ENCODE data around the gene EXOC4.

EXOC4 gene

DNA sequence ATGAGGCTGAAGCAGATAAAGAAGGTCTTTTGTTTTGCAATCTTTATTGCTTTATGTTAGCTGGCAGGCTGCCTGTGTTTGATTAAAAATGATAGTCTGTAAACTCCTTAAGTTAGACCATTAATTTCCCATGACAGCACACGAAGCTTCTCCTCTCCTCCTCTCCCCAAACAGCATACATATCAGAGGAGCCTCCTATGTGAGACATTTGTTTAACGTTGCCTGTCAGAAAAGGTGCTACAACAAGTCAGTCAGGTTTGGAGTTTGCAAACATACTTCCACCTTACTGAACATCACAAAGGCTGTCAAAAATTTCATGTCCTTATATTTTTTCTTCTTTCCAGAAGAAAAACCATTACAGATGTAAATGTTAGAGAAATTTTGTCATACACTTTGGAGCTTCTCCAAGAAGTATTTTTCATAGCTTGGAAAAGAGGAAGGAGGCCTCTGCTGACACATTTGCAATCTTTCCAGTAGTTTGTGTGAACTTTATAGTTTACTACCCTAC, 393.1 kb downstream of the EXOC4 start:
- DNase-seq = no peak

DNA sequence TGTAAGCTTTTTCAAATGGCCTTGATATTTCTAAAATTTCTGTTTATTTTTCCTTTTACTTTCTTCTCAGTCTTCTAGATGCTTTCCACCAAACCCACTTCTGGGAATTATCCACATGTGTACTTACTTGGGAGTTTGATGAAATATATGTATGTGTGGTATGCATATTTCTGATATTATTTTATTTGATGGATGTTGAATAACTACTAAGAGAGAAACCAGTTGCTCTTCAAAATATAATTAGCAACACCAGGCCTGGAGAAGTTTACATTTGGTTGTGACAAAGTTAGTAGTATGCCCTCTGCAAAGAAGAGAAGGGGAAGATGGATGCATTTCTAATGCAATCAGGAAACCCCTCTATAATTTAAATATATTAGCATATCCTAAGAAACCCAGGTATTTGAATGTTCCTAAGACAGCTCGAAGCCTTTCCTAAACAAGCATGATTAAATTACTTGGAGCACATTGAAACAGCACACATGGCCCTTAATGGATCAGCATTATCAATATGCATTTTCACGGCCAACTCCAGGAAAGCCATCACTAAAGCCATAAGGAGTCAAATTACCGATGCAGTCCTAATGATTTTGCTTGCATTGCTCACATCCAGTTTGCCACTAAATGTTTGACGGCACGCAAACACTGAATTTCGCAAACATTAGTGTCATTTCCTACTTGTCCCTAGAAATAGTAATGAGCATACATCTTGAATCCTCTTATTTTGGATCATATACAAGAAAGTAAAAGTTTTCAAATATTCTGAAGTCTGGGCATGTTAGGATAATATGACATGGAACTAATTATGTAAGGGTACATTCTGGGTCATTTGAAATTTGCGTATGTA, 393.8 kb downstream of the EXOC4 start:
- no peak for DNase-seq

- DNase-seq = no peak
These were observed 396.7 kb downstream of the EXOC4 start for GRCh38 chr7:133649593-133649992.

DNA sequence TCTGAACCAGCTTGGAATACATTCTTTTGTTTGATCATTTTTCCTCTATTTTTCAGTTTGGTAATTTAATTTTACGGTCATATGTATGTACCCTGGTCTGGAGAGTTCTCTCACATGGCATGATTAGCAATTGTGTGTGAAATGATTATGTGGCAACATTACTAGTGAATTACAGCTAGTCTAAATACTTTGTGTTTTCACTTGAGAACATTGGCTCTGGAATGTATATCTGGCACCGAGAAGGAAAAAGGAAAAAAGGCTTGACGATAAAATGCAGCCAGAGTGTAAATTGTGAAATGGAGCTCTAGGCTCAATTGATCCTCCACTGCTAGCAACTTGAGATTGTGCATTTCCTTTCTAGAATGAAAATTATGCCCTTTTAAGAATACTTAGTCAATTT, 397.2 kb downstream of the EXOC4 start:
- DNase-seq = no peak

- DNase-seq = no peak
These were observed 397.8 kb downstream of the EXOC4 start for GRCh38 chr7:133650487-133651300.

- no peak for DNase-seq
These were observed 399.7 kb downstream of the EXOC4 start for GRCh38 chr7:133652547-133652946.

DNA sequence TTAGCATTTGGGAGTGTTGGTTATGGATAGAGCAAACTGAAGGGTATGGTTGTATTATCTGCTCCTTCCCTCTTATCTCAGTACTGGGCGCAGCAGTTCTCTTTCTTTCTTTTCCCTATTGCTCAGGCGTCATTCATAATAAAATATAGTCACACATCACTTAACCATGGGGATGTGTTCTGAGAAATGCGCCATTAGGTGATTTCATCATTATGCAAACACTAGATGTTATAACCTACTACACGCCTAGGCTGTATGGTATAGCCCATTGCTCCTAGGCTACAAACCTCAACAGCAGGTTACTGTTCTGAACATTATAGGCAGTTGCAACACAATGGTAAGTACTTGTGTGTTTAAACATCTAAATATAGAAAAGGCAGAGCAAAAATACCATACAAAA, 401.7 kb downstream of the EXOC4 start:
- no peak for DNase-seq

DNA sequence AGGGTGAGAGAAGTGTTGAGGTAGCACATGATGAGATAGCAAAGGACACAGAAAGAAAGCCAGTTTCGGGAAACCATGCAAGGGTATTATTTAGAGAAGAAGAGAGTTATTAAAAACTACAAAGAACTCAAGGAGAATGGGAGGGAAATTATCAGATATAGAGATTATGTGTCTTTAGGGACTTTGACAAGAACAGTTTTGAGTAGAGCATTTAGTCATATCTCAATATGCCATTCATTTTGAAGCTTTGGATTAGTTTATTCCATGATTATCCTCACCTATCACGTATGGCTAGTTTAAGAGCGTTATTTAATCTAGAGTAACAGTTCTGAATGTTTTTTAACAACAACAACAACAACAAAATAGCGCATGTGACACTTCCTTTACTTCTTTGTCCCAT, 409.4 kb downstream of the EXOC4 start:
- DNase-seq = no peak

- DNase-seq = no peak
These were observed 410.0 kb downstream of the EXOC4 start for GRCh38 chr7:133662830-133663229.

DNA sequence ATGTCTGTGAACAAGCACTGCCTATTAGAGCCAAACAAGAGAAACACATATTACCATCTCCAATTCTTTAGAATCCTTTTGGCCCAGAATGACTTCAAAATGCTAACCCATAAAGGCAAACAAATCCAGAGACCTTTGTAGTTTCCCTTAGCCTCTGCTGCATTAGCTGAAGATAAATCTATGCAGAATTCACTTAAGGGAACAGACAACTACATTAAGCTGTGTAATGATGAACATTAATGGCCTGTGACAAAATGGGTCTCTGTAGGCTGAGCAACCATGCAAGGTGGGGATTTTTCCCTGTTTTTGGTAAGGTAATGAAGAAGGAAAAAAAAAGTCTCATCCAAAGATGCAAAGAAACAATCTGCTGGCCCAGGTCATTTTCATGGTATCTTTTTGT, 411.6 kb downstream of the EXOC4 start:
- DNase-seq = no peak

- DNase-seq = no peak
These were observed 415.6 kb downstream of the EXOC4 start for GRCh38 chr7:133668296-133669060.

DNA sequence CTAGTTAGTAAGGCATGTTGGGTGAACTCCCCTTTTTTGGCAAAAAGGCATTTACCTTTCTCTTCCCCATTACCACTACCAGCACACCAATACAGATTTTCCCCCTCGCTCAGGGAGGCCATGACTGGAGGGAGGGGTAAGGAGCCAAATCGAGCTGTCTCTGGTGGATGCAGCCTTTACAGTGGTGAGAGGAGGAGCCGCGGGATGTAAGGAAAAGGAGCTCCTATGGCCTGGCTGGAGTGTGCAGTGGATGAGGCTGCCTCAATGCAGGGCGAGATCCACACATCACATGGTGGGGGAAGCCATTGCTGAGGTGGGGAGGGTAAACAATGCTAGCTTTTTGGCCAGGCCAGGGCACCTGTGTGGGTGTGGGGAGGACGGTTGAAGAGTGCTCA, 416.2 kb downstream of the EXOC4 start:
- no peak for DNase-seq

DNA sequence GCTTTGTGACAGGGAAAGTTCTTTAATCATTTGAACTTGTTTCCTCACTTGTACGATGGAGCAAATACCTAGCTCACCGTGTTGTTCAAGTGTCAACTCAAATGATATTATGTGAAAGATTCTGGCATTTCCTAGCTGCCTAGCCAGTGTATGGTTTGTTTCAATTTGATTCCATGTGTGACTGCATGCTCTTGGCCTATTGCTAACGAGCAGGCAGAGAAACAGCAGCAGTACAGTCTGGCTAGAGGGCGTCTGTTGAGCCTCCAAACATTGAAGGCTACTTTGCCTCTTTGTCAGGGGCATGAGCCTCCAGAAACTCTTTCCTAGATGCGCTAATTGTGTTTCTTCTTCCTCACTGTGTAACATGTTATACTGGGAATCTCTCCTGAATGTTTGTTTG, 417.4 kb downstream of the EXOC4 start:
- DNase-seq = no peak

DNA sequence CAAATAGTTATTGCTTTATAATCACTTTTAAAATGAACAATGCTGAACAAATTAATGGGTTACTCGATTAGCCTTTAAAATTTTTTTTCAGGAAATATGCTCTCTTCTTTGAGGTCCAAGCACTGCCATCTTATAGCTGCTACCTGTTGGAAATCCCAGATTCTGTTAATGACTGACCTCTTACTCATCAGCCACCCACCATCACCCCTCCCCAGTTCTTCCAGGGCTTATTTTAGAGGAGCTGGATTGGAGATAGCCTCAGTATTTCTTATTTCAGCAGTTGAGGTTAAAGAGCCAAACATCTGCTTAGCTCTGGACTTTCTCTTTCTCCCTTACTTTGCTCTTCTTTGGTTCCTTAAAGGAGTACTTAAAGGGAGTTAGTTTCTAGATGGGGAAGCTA, 420.0 kb downstream of the EXOC4 start:
- DNase-seq = no peak

DNA sequence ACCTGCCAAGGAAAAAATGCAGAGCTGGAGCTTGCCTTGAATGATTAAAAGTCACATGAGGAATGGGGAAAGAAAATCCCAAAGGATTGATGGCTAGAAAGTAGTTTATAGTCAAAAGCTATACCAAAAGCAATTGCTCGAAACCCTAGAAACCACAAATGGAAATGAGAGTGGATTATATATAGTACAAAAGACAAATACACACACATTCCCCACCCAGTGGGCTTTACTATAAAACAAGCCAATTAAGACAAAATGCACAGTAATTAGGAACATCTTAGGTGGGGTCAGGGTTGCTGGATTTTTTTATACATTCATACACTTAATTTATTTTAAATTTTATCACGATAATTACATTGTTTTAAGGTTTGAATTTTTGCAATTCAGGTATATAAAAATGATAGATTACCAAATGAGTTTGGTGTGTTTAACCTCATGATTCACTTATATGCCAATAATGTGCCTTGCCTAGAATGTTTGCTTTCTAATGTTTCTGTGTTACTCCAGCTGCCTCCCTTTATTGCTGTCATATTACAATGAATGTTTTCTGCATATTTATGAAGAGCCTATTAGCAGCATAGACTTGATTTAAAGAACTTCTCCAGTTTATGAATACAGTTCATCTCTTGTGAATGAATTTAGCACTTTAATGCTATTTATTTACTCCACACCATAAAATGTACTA, 421.3 kb downstream of the EXOC4 start:
- no peak for DNase-seq

DNA sequence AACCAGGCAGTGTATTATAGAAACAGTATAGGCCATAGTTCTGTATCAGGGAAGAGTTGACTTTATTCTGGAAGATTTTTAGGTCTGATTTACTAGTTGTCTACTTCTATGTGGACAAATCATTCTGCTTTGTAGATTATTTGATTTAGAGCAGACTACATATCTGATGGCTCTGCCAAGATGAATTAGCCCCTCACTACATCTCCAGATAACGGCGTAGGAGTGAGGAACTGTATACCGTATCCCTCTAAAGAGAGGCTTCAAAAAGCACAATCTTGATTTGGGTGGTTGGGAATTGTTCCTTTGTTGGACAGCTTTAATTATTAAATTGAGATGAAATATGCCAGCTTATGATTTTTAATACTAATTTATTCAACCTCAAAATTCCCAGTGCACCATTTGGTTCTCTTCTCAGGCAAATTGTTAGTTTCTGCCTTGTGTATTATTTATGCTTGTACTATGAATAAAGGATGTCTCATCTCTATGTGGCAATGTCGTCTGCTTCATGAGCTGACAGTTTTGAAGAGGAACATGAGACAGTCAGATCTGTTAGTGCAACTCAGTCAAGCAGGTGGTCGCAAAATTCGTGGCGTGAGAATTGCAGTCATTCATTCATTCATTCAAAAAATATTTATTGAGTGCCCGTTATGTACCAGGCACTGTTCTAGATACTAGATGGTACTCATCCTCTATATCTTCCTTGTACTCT, 422.8 kb downstream of the EXOC4 start:
- no peak for DNase-seq

GRCh38 chr7:133676805-133677370, 424.0 kb downstream of the EXOC4 start:
- DNase-seq = no peak

DNA sequence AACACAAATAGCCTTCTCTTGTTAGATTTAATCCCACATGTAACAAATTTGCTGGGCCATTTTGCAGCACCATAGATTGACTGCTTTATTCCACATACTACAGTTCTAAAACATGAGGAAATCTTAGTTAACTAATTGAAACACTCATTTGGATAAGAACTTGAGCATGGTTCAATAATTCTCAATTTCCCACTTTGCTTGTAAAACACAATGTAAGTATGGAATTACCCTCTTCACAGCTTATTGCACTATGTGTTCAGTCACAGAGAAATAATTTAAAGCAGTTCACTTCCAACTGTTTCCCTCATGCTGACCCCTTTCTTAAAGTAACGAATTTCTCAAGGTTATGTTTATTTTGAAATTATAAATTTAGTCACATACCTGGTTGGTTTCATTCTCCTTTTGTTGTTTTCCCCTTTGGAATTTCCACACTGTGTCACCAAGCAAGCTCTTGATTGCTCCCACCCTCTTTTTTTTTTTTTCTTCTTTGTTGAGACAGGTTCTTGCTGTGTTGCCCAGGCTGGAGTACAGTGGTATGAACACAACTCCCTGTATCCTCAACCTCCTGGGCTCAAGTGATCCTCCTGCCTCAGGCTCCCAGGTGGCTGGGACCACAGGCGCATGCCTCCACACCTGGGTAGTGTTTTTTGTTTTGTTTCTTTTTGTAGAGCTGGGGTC, 425.4 kb downstream of the EXOC4 start:
- DNase-seq = no peak

DNA sequence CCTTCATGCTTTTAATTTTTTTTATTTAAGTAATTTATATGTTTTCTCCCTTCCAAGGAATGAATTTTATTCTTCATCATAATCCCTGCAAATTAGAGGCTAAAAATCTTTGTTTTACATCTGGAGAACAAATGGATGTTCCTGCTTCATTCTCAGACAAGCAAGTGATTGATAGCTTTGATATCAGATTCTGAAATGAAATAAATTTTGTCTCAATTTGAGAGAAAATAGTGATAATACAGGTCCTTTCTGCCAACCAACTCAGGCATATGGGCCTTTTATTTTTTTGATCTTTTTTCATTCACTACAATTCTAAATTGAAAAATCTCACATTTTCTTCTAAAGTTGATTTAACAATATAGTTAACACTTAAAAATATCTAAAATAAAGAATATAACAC, 427.1 kb downstream of the EXOC4 start:
- no peak for DNase-seq

- no peak for DNase-seq
These were observed 428.7 kb downstream of the EXOC4 start for GRCh38 chr7:133681529-133681928.

All from hippocampal formation (tissue), 2 donors.